ENCODE data around the gene TAMM41. TPM values are rescaled to one million over a fixed set of nuclear protein-coding genes. Genes with fewer than 3 reads are reported as not detected.

The TAMM41 gene, protein sequence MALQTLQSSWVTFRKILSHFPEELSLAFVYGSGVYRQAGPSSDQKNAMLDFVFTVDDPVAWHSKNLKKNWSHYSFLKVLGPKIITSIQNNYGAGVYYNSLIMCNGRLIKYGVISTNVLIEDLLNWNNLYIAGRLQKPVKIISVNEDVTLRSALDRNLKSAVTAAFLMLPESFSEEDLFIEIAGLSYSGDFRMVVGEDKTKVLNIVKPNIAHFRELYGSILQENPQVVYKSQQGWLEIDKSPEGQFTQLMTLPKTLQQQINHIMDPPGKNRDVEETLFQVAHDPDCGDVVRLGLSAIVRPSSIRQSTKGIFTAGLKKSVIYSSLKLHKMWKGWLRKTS
- total RNA-seq: 8.3 and 10.2 TPM in 2 replicates

DNA sequence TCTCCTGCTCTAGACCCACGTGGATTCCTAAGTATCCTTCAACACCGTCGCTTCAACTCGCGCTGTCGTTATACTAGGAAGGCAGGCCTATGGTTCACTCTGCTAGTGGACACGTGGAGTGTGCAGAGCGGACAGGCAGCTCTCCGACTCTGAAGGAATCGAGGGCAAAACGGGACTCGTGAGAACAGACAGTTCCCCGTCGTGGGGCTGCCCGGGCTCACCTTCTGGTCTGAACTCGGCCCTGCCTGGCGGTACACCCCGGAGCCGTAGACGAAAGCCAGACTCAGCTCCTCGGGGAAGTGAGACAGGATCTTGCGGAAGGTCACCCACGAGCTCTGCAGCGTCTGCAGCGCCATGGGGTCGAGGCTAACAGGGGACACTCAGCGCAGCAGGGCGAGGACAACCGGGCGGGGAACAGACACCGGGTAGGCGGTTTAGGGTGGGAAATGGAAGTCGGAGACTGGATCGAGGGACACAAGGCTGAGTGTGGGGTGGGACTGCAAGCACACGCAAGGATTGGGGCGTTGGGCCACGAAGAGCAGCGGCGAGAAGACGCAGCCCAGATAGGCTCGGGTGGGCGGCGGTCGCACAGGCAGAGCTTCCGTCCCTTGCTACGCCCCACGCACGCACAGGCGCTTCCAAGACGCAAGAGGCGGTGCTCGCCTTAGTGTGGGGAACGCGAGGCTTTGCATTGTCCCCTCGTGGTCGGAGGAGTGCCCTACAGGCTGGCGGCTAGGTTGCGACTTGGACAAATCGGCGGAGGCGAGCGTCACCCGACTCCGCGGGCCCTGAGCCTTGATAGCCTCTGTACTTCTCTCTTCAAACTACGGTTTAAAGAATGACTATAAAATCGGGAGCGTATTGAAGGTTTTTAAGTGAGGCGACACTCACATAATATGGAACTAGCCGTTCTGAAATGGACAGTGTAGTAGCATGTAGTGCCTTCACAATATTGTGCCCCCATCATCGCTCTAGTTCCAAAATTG is at the start of gene TAMM41:
Gene TAMM41, minus strand, starts transcription at position 605 of the 986 bp plus-strand sequence. Its CDS starts 249 bp downstream, at position 356.

Small RNAs within 50 kb of the gene (small RNA-seq; reads per million reads assigned to genes)
- gene CYCSP12 (ENCODE audit: low replicate concordance): not detected

Other genes starting within 250 kb of the TAMM41 start
- gene VGLL4, start 203.0 kb downstream of the TAMM41 start, total RNA-seq: 61.0 and 62.2 TPM in 2 replicates
- gene SYN2, start 157.5 kb upstream of the TAMM41 start, total RNA-seq: not detected in 2 replicates

All from placental pericyte (primary cell).